ENCODE results near the gene GMPPB.

DNA sequence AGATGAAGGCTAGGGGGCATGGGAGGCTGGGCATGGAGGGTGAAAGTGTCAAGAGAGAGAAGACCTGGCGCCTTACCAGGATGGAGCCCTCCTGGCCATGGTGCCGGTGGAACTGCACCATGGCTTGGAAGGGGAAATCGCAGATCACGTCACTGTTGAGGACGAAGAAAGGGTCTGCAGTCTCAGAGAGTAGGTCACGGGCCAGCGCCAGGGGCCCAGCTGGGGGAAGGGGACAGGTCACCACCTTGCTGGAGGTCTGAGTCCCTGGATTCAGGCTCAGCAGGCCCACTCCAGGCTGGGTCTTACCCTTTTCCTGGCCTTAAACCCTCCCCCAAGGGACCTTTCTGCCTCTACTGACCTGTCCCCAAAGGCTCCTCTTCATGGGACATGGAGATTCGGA, 855 bp downstream of the GMPPB start:
- TF ChIP-seq, protein P1, sequence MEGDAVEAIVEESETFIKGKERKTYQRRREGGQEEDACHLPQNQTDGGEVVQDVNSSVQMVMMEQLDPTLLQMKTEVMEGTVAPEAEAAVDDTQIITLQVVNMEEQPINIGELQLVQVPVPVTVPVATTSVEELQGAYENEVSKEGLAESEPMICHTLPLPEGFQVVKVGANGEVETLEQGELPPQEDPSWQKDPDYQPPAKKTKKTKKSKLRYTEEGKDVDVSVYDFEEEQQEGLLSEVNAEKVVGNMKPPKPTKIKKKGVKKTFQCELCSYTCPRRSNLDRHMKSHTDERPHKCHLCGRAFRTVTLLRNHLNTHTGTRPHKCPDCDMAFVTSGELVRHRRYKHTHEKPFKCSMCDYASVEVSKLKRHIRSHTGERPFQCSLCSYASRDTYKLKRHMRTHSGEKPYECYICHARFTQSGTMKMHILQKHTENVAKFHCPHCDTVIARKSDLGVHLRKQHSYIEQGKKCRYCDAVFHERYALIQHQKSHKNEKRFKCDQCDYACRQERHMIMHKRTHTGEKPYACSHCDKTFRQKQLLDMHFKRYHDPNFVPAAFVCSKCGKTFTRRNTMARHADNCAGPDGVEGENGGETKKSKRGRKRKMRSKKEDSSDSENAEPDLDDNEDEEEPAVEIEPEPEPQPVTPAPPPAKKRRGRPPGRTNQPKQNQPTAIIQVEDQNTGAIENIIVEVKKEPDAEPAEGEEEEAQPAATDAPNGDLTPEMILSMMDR (IDR thresholded peaks at IDR 0.05) = no peak
- TF ChIP-seq POLR2A (IDR thresholded peaks at IDR 0.05) = no peak

Data from adrenal gland (tissue), 5 donors.